Body of pancreas (tissue), 4 donors: ENCODE results near the gene MGMT.

Experiments used
- POLR2A ChIP-seq, 3 donors: fragments of 450-650 bp; IDR thresholded peaks; one replicate each; pipeline ENCODE4 v1.6.1; 2016; ENCODE audit warnings: antibody characterized with exemption in 3 of 3, mild to moderate bottlenecking in 2 of 3
- TF ChIP-seq, protein P1 (sequence below), 7 experiments: fragments of 450-650 bp in 4 of 7; fragments of 200-600 bp in 3 of 7; sonication (generic) in 3 of 7; IDR thresholded peaks; one replicate each; pipeline ENCODE4 v1.5.1; 2016 to 2019; ENCODE audit warnings: antibody characterized with exemption in 7 of 7

DNA sequence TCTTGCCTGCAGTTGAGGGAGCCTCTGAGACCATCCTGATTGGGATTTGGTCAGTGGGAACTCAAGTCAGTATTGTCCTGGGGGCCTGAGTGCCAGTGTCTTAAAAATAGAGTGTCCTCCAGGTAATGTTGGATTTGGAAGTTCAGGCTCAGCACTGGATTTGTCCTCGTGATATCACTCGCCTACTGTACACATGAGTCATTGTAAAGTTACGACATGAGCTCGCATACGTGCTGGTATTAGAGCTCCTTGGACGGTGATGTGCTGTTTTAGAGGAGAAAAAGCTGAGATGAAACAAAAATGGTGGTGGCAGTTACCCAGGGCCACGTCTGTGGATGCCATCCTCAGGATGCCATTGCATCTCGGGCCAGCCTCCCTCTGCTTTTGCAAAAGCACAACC, 78.2 kb downstream of the MGMT start:
- TF ChIP-seq POLR2A (IDR thresholded peaks at IDR 0.05) = no peak
- TF ChIP-seq, protein P1, sequence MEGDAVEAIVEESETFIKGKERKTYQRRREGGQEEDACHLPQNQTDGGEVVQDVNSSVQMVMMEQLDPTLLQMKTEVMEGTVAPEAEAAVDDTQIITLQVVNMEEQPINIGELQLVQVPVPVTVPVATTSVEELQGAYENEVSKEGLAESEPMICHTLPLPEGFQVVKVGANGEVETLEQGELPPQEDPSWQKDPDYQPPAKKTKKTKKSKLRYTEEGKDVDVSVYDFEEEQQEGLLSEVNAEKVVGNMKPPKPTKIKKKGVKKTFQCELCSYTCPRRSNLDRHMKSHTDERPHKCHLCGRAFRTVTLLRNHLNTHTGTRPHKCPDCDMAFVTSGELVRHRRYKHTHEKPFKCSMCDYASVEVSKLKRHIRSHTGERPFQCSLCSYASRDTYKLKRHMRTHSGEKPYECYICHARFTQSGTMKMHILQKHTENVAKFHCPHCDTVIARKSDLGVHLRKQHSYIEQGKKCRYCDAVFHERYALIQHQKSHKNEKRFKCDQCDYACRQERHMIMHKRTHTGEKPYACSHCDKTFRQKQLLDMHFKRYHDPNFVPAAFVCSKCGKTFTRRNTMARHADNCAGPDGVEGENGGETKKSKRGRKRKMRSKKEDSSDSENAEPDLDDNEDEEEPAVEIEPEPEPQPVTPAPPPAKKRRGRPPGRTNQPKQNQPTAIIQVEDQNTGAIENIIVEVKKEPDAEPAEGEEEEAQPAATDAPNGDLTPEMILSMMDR (IDR thresholded peaks at IDR 0.05) = no peak
